HEK293 (cell line): Measurements from ENCODE around the gene BTG4.

Experiments used
- CTCF ChIA-PET: fragments of 350-600 bp; formaldehyde crosslinking; extraction: SDS; loops from one replicate; lab custom pipeline; 2021; ENCODE audit warnings: antibody characterized with exemption; lab: Yijun Ruan, JAX
- POLR2A ChIA-PET: fragments of 300-600 bp; formaldehyde crosslinking; extraction: SDS; loops from one replicate; lab custom pipeline; 2020; ENCODE audit warnings: antibody characterized with exemption, inconsistent platforms; lab: Yijun Ruan, JAX
- H3K27ac ChIP-seq: fragments of 200-500 bp; sonication (Bioruptor generic); 2 replicates; pipeline ENCODE4 v1.5.1; 2014; ENCODE audit warnings: low read depth, low read length, control low read depth, inconsistent platforms; ENCODE audit errors: extremely low read depth
- H3K36me3 ChIP-seq, 2 experiments: fragments of 200-500 bp in 1 of 2; sonication (Bioruptor generic) in 1 of 2; 1 replicate in 1 of 2; 2 replicates in 1 of 2; pipeline ENCODE4 v1.5.1; 2014 to 2017; ENCODE audit warnings: inconsistent platforms in 2 of 2, low read length in 2 of 2; ENCODE audit not compliant: control insufficient read depth in 2 of 2, insufficient read depth in 1 of 2
- H3K4me1 ChIP-seq: fragments of 200-500 bp; sonication (Bioruptor generic); 2 replicates; pipeline ENCODE4 v1.5.1; 2014; ENCODE audit warnings: mild to moderate bottlenecking, low read length, inconsistent platforms; ENCODE audit not compliant: control insufficient read depth, insufficient read depth
- H3K4me3 ChIP-seq: 2 replicates; pipeline ENCODE4 v1.5.1; 2011; ENCODE audit warnings: low read depth, mild to moderate bottlenecking, control low read depth, low read length, moderate library complexity
- H3K9me3 ChIP-seq: fragments of 200-500 bp; sonication (Bioruptor generic); 2 replicates; pipeline ENCODE4 v1.5.1; 2014; ENCODE audit warnings: low read depth, low read length, inconsistent platforms; ENCODE audit not compliant: control insufficient read depth, insufficient read depth
- BCL11A ChIP-seq: fragments of 450-650 bp; formaldehyde crosslinking; IDR thresholded peaks from 2 replicates; pipeline ENCODE4 v1.5.1; 2016; ENCODE audit warnings: low read depth, missing biosample characterization, missing genetic modification characterization
- BCL11B ChIP-seq: fragments of 450-650 bp; formaldehyde crosslinking; IDR thresholded peaks from 2 replicates; pipeline ENCODE4 v1.5.1; 2016; ENCODE audit warnings: low read depth, missing biosample characterization, missing genetic modification characterization
- KLF10 ChIP-seq: fragments of 450-650 bp; IDR thresholded peaks from 2 replicates; pipeline ENCODE4 v1.5.1; 2018; ENCODE audit warnings: missing biosample characterization, mild to moderate bottlenecking, missing genetic modification characterization
- TCF7L2 ChIP-seq: IDR thresholded peaks from 2 replicates; pipeline ENCODE4 v1.6.1; 2011; ENCODE audit warnings: low read depth, mild to moderate bottlenecking, inconsistent platforms, low read length, moderate library complexity, borderline replicate concordance
- YY1 ChIP-seq: fragments of 450-650 bp; formaldehyde crosslinking; IDR thresholded peaks from 2 replicates; pipeline ENCODE4 v1.5.1; 2018; ENCODE audit warnings: missing biosample characterization, missing genetic modification characterization
- ZFP37 ChIP-seq: fragments of 450-650 bp; formaldehyde crosslinking; IDR thresholded peaks from 2 replicates; pipeline ENCODE4 v1.5.1; 2016; ENCODE audit warnings: missing biosample characterization, missing genetic modification characterization
- ZNF112 ChIP-seq: fragments of 450-650 bp; formaldehyde crosslinking; IDR thresholded peaks from 2 replicates; pipeline ENCODE4 v1.5.0; 2017; ENCODE audit warnings: missing biosample characterization, missing genetic modification characterization
- ZNF114 ChIP-seq: fragments of 450-650 bp; formaldehyde crosslinking; IDR thresholded peaks from 2 replicates; pipeline ENCODE4 v1.5.0; 2017; ENCODE audit warnings: missing biosample characterization, missing genetic modification characterization
- ZNF155 ChIP-seq: fragments of 450-650 bp; formaldehyde crosslinking; IDR thresholded peaks from 2 replicates; pipeline ENCODE4 v1.5.1; 2016; ENCODE audit warnings: missing biosample characterization, missing genetic modification characterization
- ZNF175 ChIP-seq: fragments of 450-650 bp; formaldehyde crosslinking; IDR thresholded peaks from 2 replicates; pipeline ENCODE4 v1.5.1; 2016; ENCODE audit warnings: missing biosample characterization, missing genetic modification characterization
- ZNF239 ChIP-seq: fragments of 450-650 bp; formaldehyde crosslinking; IDR thresholded peaks from 2 replicates; pipeline ENCODE4 v1.5.1; 2016; ENCODE audit warnings: missing biosample characterization, missing genetic modification characterization
- ZNF324 ChIP-seq: fragments of 450-650 bp; formaldehyde crosslinking; IDR thresholded peaks from 2 replicates; pipeline ENCODE4 v1.5.1; 2016; ENCODE audit warnings: missing biosample characterization, missing genetic modification characterization
- ZNF416 ChIP-seq: fragments of 450-650 bp; formaldehyde crosslinking; IDR thresholded peaks from 2 replicates; pipeline ENCODE4 v1.5.1; 2016; ENCODE audit warnings: missing biosample characterization, missing genetic modification characterization
- ZNF521 ChIP-seq: fragments of 450-650 bp; formaldehyde crosslinking; IDR thresholded peaks from 2 replicates; pipeline ENCODE4 v1.5.1; 2017; ENCODE audit warnings: missing biosample characterization, mild to moderate bottlenecking, missing genetic modification characterization
- ZNF549 ChIP-seq: fragments of 450-650 bp; IDR thresholded peaks from 2 replicates; pipeline ENCODE4 v1.5.1; 2018; ENCODE audit warnings: missing biosample characterization, missing genetic modification characterization, mild to moderate bottlenecking, inconsistent platforms, moderate library complexity
- ZNF558 ChIP-seq: fragments of 450-650 bp; formaldehyde crosslinking; IDR thresholded peaks from 2 replicates; pipeline ENCODE4 v1.5.1; 2016; ENCODE audit warnings: missing biosample characterization, missing genetic modification characterization
- ZNF560 ChIP-seq: fragments of 450-650 bp; formaldehyde crosslinking; IDR thresholded peaks from 2 replicates; pipeline ENCODE4 v1.5.1; 2017; ENCODE audit warnings: missing biosample characterization, missing genetic modification characterization, borderline replicate concordance
- ZNF664 ChIP-seq: fragments of 450-650 bp; formaldehyde crosslinking; IDR thresholded peaks from 2 replicates; pipeline ENCODE4 v1.5.1; 2016; ENCODE audit warnings: missing biosample characterization, missing genetic modification characterization
- ZNF701 ChIP-seq: fragments of 450-650 bp; formaldehyde crosslinking; IDR thresholded peaks from 2 replicates; pipeline ENCODE4 v1.5.1; 2016; ENCODE audit warnings: missing biosample characterization, missing genetic modification characterization
- ZNF76 ChIP-seq: fragments of 450-650 bp; formaldehyde crosslinking; IDR thresholded peaks from 2 replicates; pipeline ENCODE4; 2016; ENCODE audit warnings: low read depth, missing biosample characterization, missing genetic modification characterization, borderline replicate concordance
- ZSCAN30 ChIP-seq: fragments of 450-650 bp; IDR thresholded peaks from 2 replicates; pipeline ENCODE4 v1.5.1; 2018; ENCODE audit warnings: missing biosample characterization, mild to moderate bottlenecking, missing genetic modification characterization, moderate library complexity
- TF ChIP-seq, protein P1 (sequence below): fragments of 450-650 bp; formaldehyde crosslinking; IDR thresholded peaks from 2 replicates; pipeline ENCODE4 v1.5.1; 2016; ENCODE audit warnings: missing biosample characterization, missing genetic modification characterization
- TF ChIP-seq, protein P2 (sequence below): fragments of 450-650 bp; formaldehyde crosslinking; IDR thresholded peaks from 2 replicates; pipeline ENCODE4 v1.5.1; 2017; ENCODE audit warnings: missing biosample characterization, missing genetic modification characterization
- TF ChIP-seq, protein P3 (sequence below): fragments of 450-650 bp; formaldehyde crosslinking; IDR thresholded peaks from 2 replicates; pipeline ENCODE4 v1.5.1; 2016; ENCODE audit warnings: missing biosample characterization, missing genetic modification characterization
- TF ChIP-seq, protein P4 (sequence below): fragments of 450-650 bp; formaldehyde crosslinking; IDR thresholded peaks from 2 replicates; pipeline ENCODE4 v1.5.1; 2016; ENCODE audit warnings: missing biosample characterization, missing genetic modification characterization
- TF ChIP-seq, protein P5 (sequence below): fragments of 450-650 bp; formaldehyde crosslinking; IDR thresholded peaks from 2 replicates; pipeline ENCODE4 v1.5.1; 2016; ENCODE audit warnings: missing biosample characterization, missing genetic modification characterization
- TF ChIP-seq, protein P6 (sequence below): fragments of 450-650 bp; formaldehyde crosslinking; IDR thresholded peaks from 2 replicates; pipeline ENCODE4 v1.5.1; 2017; ENCODE audit warnings: missing biosample characterization, missing genetic modification characterization

The BTG4 gene

DNA sequence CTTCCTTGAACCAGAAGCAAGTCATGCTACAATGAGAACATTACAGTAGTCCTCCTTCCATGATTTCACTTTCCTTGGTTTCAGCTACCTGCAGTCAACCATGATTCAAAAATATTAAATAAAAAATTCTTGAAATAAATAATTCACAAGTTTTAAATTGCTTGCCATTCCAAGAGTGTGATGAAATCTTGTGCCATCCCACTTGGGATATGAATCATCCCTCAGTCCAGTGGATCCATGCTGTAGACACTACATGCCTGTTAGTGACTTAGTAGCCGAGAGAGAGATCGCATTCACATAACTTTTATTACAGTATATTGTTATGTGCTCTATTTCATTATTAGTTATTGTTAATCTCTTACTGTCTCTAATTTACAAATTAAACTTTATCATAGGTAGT, 8.4 kb upstream of the BTG4 start:
- ChIA-PET CTCF (no interaction called here), POLR2A (no interaction called here)
- H3K27ac ChIP-seq, result no peak overlapping the region
- H3K36me3 ChIP-seq, result no peaks in the 10 kb centered on the region
- no peak for TF ChIP-seq ZNF112 (tag by site-specific recombination)
- no peak for TF ChIP-seq ZNF155 (tag by site-specific recombination)
- no peak for TF ChIP-seq TCF7L2
- TF ChIP-seq, protein P1, sequence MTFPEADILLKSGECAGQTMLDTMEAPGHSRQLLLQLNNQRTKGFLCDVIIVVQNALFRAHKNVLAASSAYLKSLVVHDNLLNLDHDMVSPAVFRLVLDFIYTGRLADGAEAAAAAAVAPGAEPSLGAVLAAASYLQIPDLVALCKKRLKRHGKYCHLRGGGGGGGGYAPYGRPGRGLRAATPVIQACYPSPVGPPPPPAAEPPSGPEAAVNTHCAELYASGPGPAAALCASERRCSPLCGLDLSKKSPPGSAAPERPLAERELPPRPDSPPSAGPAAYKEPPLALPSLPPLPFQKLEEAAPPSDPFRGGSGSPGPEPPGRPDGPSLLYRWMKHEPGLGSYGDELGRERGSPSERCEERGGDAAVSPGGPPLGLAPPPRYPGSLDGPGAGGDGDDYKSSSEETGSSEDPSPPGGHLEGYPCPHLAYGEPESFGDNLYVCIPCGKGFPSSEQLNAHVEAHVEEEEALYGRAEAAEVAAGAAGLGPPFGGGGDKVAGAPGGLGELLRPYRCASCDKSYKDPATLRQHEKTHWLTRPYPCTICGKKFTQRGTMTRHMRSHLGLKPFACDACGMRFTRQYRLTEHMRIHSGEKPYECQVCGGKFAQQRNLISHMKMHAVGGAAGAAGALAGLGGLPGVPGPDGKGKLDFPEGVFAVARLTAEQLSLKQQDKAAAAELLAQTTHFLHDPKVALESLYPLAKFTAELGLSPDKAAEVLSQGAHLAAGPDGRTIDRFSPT (tag by site-specific recombination), result no peak
- TF ChIP-seq ZNF549 (tag by site-specific recombination), result no peak
- TF ChIP-seq, protein P2, sequence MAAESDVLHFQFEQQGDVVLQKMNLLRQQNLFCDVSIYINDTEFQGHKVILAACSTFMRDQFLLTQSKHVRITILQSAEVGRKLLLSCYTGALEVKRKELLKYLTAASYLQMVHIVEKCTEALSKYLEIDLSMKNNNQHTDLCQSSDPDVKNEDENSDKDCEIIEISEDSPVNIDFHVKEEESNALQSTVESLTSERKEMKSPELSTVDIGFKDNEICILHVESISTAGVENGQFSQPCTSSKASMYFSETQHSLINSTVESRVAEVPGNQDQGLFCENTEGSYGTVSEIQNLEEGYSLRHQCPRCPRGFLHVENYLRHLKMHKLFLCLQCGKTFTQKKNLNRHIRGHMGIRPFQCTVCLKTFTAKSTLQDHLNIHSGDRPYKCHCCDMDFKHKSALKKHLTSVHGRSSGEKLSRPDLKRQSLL, result no peak
- TF ChIP-seq, protein P3, sequence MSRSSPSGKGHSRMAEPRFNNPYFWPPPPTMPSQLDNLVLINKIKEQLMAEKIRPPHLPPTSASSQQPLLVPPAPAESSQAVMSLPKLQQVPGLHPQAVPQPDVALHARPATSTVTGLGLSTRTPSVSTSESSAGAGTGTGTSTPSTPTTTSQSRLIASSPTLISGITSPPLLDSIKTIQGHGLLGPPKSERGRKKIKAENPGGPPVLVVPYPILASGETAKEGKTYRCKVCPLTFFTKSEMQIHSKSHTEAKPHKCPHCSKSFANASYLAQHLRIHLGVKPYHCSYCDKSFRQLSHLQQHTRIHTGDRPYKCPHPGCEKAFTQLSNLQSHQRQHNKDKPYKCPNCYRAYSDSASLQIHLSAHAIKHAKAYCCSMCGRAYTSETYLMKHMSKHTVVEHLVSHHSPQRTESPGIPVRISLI (tag by site-specific recombination), result no peak
- TF ChIP-seq ZNF175 (tag by site-specific recombination), result no peak
- no peak for TF ChIP-seq ZNF239 (tag by site-specific recombination)
- no peak for TF ChIP-seq ZFP37
- TF ChIP-seq ZNF560 (tag by site-specific recombination), result no peak
- TF ChIP-seq ZSCAN30, result no peak
- no peak for TF ChIP-seq ZNF416 (tag by site-specific recombination)
- no peak for TF ChIP-seq ZNF521 (tag by site-specific recombination)
- H3K4me3 ChIP-seq, result no peak overlapping the region
- no peaks in the 10 kb centered on the region for H3K9me3 ChIP-seq
- no peaks in the 10 kb centered on the region for H3K4me1 ChIP-seq

DNA sequence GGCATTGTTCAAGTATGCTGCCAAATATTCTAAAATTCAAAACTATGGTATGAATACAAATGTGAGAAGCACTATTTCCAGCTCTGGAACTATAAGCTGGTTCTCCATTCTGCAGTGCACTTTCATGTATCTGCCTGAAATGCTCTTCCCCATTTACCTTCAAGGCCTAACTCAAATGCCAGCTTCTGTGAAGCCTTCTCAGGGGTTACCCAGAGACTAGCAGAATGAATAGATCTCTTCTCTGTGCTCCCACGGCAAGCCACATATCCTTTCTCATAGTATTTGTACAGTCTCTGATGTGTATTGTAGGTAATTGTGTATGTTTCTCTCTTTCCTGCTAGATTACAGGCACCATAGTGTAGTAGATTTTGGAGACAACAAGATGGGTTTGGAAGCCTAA, 6.5 kb upstream of the BTG4 start:
- Histone ChIP-seq H3K27ac (no peak overlapping the region), H3K9me3 (no peaks in the 10 kb centered on the region), H3K4me3 (no peak overlapping the region), H3K4me1 (no peaks in the 10 kb centered on the region), H3K36me3 (no peaks in the 10 kb centered on the region)
- POLR2A ChIA-PET, result no interaction called here
- CTCF ChIA-PET, result interaction anchor here (0.6 kb wide), 1 partner anchor 45 kb away, joined by 3 read pairs; no protein-coding TSS in a partner anchor
- TF ChIP-seq ZNF114 (tag by site-specific recombination) (no peak), BCL11A (tag by site-specific recombination) (no peak), YY1 (no peak), ZNF701 (tag by site-specific recombination) (no peak), ZNF76 (tag by site-specific recombination) (no peak), BCL11B (tag by site-specific recombination) (no peak), KLF10 (tag by site-specific recombination) (no peak), ZNF558 (tag by site-specific recombination) (no peak), ZNF664 (tag by site-specific recombination) (no peak), ZNF324 (tag by site-specific recombination) (no peak)
- TF ChIP-seq, protein P4, sequence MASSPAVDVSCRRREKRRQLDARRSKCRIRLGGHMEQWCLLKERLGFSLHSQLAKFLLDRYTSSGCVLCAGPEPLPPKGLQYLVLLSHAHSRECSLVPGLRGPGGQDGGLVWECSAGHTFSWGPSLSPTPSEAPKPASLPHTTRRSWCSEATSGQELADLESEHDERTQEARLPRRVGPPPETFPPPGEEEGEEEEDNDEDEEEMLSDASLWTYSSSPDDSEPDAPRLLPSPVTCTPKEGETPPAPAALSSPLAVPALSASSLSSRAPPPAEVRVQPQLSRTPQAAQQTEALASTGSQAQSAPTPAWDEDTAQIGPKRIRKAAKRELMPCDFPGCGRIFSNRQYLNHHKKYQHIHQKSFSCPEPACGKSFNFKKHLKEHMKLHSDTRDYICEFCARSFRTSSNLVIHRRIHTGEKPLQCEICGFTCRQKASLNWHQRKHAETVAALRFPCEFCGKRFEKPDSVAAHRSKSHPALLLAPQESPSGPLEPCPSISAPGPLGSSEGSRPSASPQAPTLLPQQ (tag by site-specific recombination), result no peak
- TF ChIP-seq, protein P5, sequence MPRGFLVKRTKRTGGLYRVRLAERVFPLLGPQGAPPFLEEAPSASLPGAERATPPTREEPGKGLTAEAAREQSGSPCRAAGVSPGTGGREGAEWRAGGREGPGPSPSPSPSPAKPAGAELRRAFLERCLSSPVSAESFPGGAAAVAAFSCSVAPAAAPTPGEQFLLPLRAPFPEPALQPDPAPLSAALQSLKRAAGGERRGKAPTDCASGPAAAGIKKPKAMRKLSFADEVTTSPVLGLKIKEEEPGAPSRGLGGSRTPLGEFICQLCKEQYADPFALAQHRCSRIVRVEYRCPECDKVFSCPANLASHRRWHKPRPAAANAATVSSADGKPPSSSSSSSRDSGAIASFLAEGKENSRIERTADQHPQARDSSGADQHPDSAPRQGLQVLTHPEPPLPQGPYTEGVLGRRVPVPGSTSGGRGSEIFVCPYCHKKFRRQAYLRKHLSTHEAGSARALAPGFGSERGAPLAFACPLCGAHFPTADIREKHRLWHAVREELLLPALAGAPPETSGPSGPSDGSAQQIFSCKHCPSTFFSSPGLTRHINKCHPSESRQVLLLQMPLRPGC (tag by site-specific recombination), result no peak
- TF ChIP-seq, protein P6, sequence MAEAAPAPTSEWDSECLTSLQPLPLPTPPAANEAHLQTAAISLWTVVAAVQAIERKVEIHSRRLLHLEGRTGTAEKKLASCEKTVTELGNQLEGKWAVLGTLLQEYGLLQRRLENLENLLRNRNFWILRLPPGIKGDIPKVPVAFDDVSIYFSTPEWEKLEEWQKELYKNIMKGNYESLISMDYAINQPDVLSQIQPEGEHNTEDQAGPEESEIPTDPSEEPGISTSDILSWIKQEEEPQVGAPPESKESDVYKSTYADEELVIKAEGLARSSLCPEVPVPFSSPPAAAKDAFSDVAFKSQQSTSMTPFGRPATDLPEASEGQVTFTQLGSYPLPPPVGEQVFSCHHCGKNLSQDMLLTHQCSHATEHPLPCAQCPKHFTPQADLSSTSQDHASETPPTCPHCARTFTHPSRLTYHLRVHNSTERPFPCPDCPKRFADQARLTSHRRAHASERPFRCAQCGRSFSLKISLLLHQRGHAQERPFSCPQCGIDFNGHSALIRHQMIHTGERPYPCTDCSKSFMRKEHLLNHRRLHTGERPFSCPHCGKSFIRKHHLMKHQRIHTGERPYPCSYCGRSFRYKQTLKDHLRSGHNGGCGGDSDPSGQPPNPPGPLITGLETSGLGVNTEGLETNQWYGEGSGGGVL (tag by site-specific recombination), result no peak
